ENCODE measurements around the gene EVX1. TPM values are rescaled to one million over a fixed set of nuclear protein-coding genes. Genes with fewer than 3 reads are reported as not detected.

EVX1 gene
- total RNA-seq: not detected

GRCh38 chr7:27242555-27243339, at the start of gene EVX1:
Gene EVX1 (plus strand): TSS chr7:27242802. CDS start chr7:27243031, 229 bp downstream.
- Histone ChIP-seq H3K27ac (no peak within 1 kb of the TSS), H3K9me3 (no peaks in the 10 kb centered on the region), H3K4me3 (no peak within 1 kb of the TSS), H3K36me3 (replicated peaks in 1 of 2; ENCODE audit: insufficient read depth in 1 of 2, low read depth in 2 of 2) (no peaks in the 10 kb centered on the region), H3K4me1 (peaks cover 38% of the 10 kb centered on the region), H3K27me3 (peaks cover 0 to 71% of the 10 kb centered on the region in 2 donors)
- ATAC-seq: no peak
- DNase-seq: no peak
- intact Hi-C loops (cut with DNase I): no loop called here
- TF ChIP-seq POLR2A (IDR thresholded peaks at IDR 0.05) (no peak), CTCF (IDR thresholded peaks at IDR 0.05) (no peak)
- 5 to 6% methylated on average over 27 to 57 of the region's 62 CpGs for WGBS, 2 donors

DNA sequence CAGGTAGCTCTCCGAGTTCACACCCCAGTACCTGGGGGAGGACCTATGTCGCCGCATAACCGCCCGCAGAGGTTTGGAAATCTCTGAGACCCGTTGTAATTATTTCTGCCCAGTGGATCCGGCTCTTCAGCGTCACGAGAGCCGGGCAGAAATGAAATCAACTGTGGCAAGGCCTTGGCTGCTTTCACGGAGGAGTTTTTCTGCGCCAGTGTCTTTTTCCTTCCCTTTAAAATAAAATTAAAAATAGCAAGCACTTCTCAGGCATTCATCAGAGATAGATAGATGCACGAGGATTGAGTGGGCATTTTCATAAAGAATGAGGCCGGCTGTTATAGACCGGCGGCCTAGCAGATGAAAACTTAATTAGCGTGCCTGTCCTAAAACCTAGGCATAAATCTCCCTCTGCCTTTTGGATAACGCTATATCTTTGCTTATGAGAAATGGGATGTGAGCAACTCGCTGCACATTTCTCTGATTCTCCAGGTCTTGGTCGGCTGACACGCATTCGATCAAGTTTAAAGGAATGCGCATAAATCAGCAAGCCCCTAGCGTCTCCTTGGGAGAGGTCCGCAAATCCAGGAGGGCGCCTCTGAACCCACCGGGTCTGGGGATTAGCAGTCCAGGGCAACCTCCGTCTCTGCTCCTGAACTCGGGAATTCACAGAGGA, 49.1 kb upstream of the EVX1 start:
- Histone ChIP-seq H3K4me3 (no peak overlapping the region), H3K9me3 (no peaks in the 10 kb centered on the region), H3K36me3 (replicated peaks in 1 of 2; ENCODE audit: insufficient read depth in 1 of 2, low read depth in 2 of 2) (no peaks in the 10 kb centered on the region), H3K27me3 (peaks cover 0 to 88% of the 10 kb centered on the region in 2 donors), H3K27ac (no peak overlapping the region), H3K4me1 (peaks cover 29% of the 10 kb centered on the region)
- no peak for TF ChIP-seq POLR2A (IDR thresholded peaks at IDR 0.05)
- no peak for TF ChIP-seq CTCF (IDR thresholded peaks at IDR 0.05)
- intact Hi-C loops (cut with DNase I): loop anchor here (10.0 kb wide), 3 partner anchors 381 to 901 kb away; no protein-coding TSS in a partner anchor
- DNase-seq (peak in 1 of 4 donors; percentile 5), ATAC-seq (no peak)
- WGBS, 2 donors: 15 to 16% methylated on average over 27 to 29 of the region's 29 CpGs

DNA sequence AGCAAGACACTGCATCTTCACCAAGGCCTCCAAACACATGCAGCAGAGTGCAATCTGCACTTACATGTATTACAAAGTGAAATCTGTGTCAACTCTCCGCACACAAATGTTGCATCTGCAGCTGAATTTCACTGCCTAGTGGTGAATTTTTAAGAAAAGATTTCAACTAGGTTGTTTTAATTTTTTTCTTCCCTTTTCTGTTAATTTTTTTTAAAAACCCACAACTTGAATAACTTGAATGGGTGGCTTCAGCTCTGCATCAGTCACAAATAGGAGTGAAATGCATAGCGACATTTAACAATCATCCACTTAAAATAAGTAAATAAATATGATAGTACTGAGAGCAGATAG, 48.6 kb upstream of the EVX1 start:
- WGBS, 2 donors: 34 to 45% methylated on average over 2 of the region's 2 CpGs
- H3K27ac ChIP-seq: no peak overlapping the region
- ATAC-seq (no peak), DNase-seq (peak in 1 of 4 donors; percentile 8)
- no peaks in the 10 kb centered on the region for H3K9me3 ChIP-seq
- H3K4me3 ChIP-seq: no peak overlapping the region
- intact Hi-C loops (cut with DNase I): loop anchor here (10.0 kb wide), 3 partner anchors 381 to 901 kb away; no protein-coding TSS in a partner anchor
- H3K27me3 ChIP-seq: peaks cover 0 to 88% of the 10 kb centered on the region in 2 donors
- peaks cover 28% of the 10 kb centered on the region for H3K4me1 ChIP-seq
- TF ChIP-seq CTCF (IDR thresholded peaks at IDR 0.05) (no peak), POLR2A (IDR thresholded peaks at IDR 0.05) (no peak)
- H3K36me3 ChIP-seq (replicated peaks in 1 of 2; ENCODE audit: insufficient read depth in 1 of 2, low read depth in 2 of 2): no peaks in the 10 kb centered on the region

GRCh38 chr7:27194686-27195379, 47.8 kb upstream of the EVX1 start:
- Histone ChIP-seq H3K4me3 (no peak overlapping the region), H3K9me3 (no peaks in the 10 kb centered on the region), H3K4me1 (peaks cover 29% of the 10 kb centered on the region), H3K36me3 (replicated peaks in 1 of 2; ENCODE audit: insufficient read depth in 1 of 2, low read depth in 2 of 2) (no peaks in the 10 kb centered on the region), H3K27me3 (peaks cover 0 to 84% of the 10 kb centered on the region in 2 donors), H3K27ac (no peak overlapping the region)
- 21 to 29% methylated on average over 9 of the region's 9 CpGs for WGBS, 2 donors
- ATAC-seq: no peak
- peak in 2 of 4 donors; percentile 1 to 2 for DNase-seq
- no peak for TF ChIP-seq CTCF (IDR thresholded peaks at IDR 0.05)
- no peak for TF ChIP-seq POLR2A (IDR thresholded peaks at IDR 0.05)
- intact Hi-C loops (cut with DNase I): loop anchor here (5.0 to 10.0 kb wide), 4 partner anchors 380 to 900 kb away; no protein-coding TSS in a partner anchor

All from body of pancreas (tissue), 4 donors.